WTC11 (cell line): ENCODE measurements around the gene GAL.

ENCODE experiments used
- ATF2 ChIP-seq: sonication (generic); formaldehyde crosslinking; IDR thresholded peaks from 2 replicates; pipeline ENCODE4 v1.8.1; 2022; ENCODE audit warnings: low read depth, missing genetic modification reagents, borderline replicate concordance
- CBFB ChIP-seq: sonication (generic); formaldehyde crosslinking; IDR thresholded peaks from 2 replicates; pipeline ENCODE4 v1.8.1; 2022; ENCODE audit warnings: mild to moderate bottlenecking, low read depth, missing genetic modification reagents
- CTCF ChIP-seq: fragments of 200-600 bp; IDR thresholded peaks from 2 replicates; pipeline ENCODE4 v1.8.0; 2022; ENCODE audit warnings: antibody characterized with exemption
- GRHL2 ChIP-seq: fragments of 250-450 bp; sonication (Bioruptor Pico); IDR thresholded peaks from 2 replicates; pipeline ENCODE4 v1.8.0; 2022; ENCODE audit warnings: mild to moderate bottlenecking, moderate library complexity; ENCODE audit not compliant: insufficient replicate concordance, severe bottlenecking
- RELA ChIP-seq: sonication (generic); formaldehyde crosslinking; IDR thresholded peaks from 2 replicates; pipeline ENCODE4 v1.8.1; 2022; ENCODE audit warnings: missing genetic modification reagents, mild to moderate bottlenecking, borderline replicate concordance
- ZNF423 ChIP-seq: fragments of 250-450 bp; sonication (Bioruptor Pico); IDR thresholded peaks from 2 replicates; pipeline ENCODE4 v2.1.2; 2022; ENCODE audit warnings: mild to moderate bottlenecking, moderate library complexity

GRCh38 chr11:68721075-68721474 is 36.7 kb downstream of the GAL start:
- no peak for TF ChIP-seq ATF2 (CRISPR knock-in tag)
- TF ChIP-seq CTCF, result no peak
- TF ChIP-seq RELA (CRISPR knock-in tag), result no peak
- no peak for TF ChIP-seq GRHL2
- no peak for TF ChIP-seq CBFB (CRISPR knock-in tag)
- TF ChIP-seq ZNF423 (CRISPR knock-in tag), result no peak
